Measurements from ENCODE around the gene NDST4. TPM values are rescaled to one million over a fixed set of nuclear protein-coding genes. Genes with fewer than 3 reads are reported as not detected.

Gene NDST4
- total RNA-seq, 1 donor from 2014 or later, result not detected

GRCh38 chr4:115108850-115109249 is 4.6 kb downstream of the NDST4 start:
- no peak for TF ChIP-seq CTCF (IDR thresholded peaks at IDR 0.05; ENCODE audit: unreplicated experiment)
- Mint-ChIP-seq H3K4me3 (ENCODE audit: unreplicated experiment) (no peak overlapping the region), H3K36me3 (ENCODE audit: low read depth, unreplicated experiment) (no peaks in the 10 kb centered on the region), H3K9me3 (ENCODE audit: unreplicated experiment) (no peaks in the 10 kb centered on the region), H3K27ac (ENCODE audit: unreplicated experiment) (no peak overlapping the region), H3K4me1 (ENCODE audit: unreplicated experiment) (peaks cover 4% of the 10 kb centered on the region), H3K27me3 (ENCODE audit: unreplicated experiment) (no peaks in the 10 kb centered on the region)
- no peak for DNase-seq (ENCODE audit: low spot score)

- no peaks in the 10 kb centered on the region for H3K4me1 Mint-ChIP-seq (ENCODE audit: unreplicated experiment)
- H3K27ac Mint-ChIP-seq (ENCODE audit: unreplicated experiment), result no peak overlapping the region
- no peak for TF ChIP-seq CTCF (IDR thresholded peaks at IDR 0.05; ENCODE audit: unreplicated experiment)
- no peak for DNase-seq (ENCODE audit: low spot score)
- H3K36me3 Mint-ChIP-seq (ENCODE audit: low read depth, unreplicated experiment), result no peaks in the 10 kb centered on the region
- no peaks in the 10 kb centered on the region for H3K9me3 Mint-ChIP-seq (ENCODE audit: unreplicated experiment)
- no peaks in the 10 kb centered on the region for H3K27me3 Mint-ChIP-seq (ENCODE audit: unreplicated experiment)
- H3K4me3 Mint-ChIP-seq (ENCODE audit: unreplicated experiment), result no peak overlapping the region
These were observed 6.0 kb downstream of the NDST4 start for GRCh38 chr4:115107411-115107810.

GRCh38 chr4:115101675-115102074 is 11.7 kb downstream of the NDST4 start:
- Mint-ChIP-seq H3K27me3 (ENCODE audit: unreplicated experiment) (no peaks in the 10 kb centered on the region), H3K36me3 (ENCODE audit: low read depth, unreplicated experiment) (no peaks in the 10 kb centered on the region), H3K27ac (ENCODE audit: unreplicated experiment) (no peak overlapping the region), H3K4me1 (ENCODE audit: unreplicated experiment) (no peaks in the 10 kb centered on the region), H3K9me3 (ENCODE audit: unreplicated experiment) (no peaks in the 10 kb centered on the region), H3K4me3 (ENCODE audit: unreplicated experiment) (no peak overlapping the region)
- no peak for DNase-seq (ENCODE audit: low spot score)
- no peak for TF ChIP-seq CTCF (IDR thresholded peaks at IDR 0.05; ENCODE audit: unreplicated experiment)

GRCh38 chr4:115090483-115091075 is 22.8 kb downstream of the NDST4 start:
- Mint-ChIP-seq H3K4me3 (ENCODE audit: unreplicated experiment) (no peak overlapping the region), H3K4me1 (ENCODE audit: unreplicated experiment) (no peaks in the 10 kb centered on the region), H3K9me3 (ENCODE audit: unreplicated experiment) (no peaks in the 10 kb centered on the region), H3K27me3 (ENCODE audit: unreplicated experiment) (peaks cover 1% of the 10 kb centered on the region), H3K27ac (ENCODE audit: unreplicated experiment) (no peak overlapping the region), H3K36me3 (ENCODE audit: low read depth, unreplicated experiment) (no peaks in the 10 kb centered on the region)
- peak; percentile 90 for TF ChIP-seq CTCF (IDR thresholded peaks at IDR 0.05; ENCODE audit: unreplicated experiment)
- DNase-seq (ENCODE audit: low spot score), result no peak

GRCh38 chr4:115082633-115083032 is 30.8 kb downstream of the NDST4 start:
- no peak overlapping the region for H3K27ac Mint-ChIP-seq (ENCODE audit: unreplicated experiment)
- peaks cover 4% of the 10 kb centered on the region for H3K9me3 Mint-ChIP-seq (ENCODE audit: unreplicated experiment)
- H3K27me3 Mint-ChIP-seq (ENCODE audit: unreplicated experiment), result no peaks in the 10 kb centered on the region
- H3K4me3 Mint-ChIP-seq (ENCODE audit: unreplicated experiment), result no peak overlapping the region
- TF ChIP-seq CTCF (IDR thresholded peaks at IDR 0.05; ENCODE audit: unreplicated experiment), result no peak
- H3K36me3 Mint-ChIP-seq (ENCODE audit: low read depth, unreplicated experiment), result no peaks in the 10 kb centered on the region
- no peak for DNase-seq (ENCODE audit: low spot score)
- no peaks in the 10 kb centered on the region for H3K4me1 Mint-ChIP-seq (ENCODE audit: unreplicated experiment)

Data from endothelial cell (in vitro differentiated cells).